ENCODE data around the gene EXTL1.

The EXTL1 gene

DNA sequence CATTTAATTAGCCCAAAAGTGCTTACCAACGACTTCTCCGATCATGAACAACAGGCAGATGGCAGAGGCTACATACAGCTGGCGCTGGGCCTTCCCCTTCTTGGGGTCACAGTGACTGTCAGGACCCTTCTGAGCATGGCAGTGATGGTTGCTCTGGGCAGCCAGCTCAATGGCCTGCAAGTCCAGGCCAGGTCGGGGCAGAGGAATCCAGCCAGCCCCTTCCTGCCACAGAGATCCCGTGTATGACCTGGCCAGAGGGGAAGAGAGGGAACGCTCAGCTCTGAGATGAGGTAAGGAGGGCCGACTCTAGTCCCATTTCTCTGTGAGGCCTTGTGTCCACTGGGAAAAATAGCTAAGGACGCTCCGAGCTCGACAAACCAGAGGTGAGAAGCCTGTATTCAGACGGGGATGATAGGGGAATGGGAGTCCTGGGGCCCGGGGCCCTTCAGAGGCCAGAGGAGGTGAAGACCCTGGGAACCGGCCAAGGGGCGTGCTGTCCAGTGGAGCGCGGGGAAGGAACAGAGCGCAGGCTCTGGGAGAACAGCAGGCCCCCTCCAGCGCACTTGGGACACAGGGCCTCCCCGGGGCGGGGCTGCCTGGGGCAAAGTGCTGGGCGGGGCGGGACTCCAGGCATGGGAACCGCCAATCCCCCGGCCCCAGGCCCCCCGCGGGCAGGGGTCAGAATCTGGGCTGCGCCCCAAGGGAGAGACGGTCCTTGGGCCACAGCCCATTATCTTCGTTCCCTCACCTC, 23.6 kb downstream of the EXTL1 start:
- no peak for DNase-seq

DNA sequence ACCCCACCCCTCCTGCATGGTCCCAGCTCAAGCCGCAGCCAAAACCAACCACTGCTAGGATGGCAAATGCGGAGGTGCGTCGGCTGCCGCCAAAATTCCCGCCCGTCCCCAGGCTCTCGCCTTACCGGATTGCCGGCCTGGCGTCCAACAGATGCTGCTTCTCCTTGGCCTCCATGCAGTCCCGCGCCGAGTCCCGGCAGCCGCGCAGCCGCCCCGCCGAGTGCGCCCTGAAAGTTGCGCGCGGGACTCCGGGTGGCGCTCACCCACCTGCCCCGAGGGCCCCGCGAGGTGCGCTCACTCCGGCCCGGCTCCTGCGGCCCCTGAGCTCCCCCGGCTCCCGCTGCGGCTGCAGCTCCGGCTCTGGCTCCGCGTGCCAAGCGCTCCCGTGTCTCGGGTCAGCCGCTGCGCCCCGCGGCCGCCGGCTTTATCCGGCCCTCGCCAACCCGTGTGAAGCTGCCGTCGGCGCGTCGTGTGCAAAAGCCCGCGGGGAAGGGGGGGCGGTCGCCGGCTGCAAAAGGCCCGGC, 24.2 kb downstream of the EXTL1 start, which contains the start of gene SLC30A2:
TSS of gene SLC30A2 (minus strand) at position 397 of the 524 bp plus-strand sequence. CDS start at position 175, 222 bp downstream.
- DNase-seq = no peak

DNA sequence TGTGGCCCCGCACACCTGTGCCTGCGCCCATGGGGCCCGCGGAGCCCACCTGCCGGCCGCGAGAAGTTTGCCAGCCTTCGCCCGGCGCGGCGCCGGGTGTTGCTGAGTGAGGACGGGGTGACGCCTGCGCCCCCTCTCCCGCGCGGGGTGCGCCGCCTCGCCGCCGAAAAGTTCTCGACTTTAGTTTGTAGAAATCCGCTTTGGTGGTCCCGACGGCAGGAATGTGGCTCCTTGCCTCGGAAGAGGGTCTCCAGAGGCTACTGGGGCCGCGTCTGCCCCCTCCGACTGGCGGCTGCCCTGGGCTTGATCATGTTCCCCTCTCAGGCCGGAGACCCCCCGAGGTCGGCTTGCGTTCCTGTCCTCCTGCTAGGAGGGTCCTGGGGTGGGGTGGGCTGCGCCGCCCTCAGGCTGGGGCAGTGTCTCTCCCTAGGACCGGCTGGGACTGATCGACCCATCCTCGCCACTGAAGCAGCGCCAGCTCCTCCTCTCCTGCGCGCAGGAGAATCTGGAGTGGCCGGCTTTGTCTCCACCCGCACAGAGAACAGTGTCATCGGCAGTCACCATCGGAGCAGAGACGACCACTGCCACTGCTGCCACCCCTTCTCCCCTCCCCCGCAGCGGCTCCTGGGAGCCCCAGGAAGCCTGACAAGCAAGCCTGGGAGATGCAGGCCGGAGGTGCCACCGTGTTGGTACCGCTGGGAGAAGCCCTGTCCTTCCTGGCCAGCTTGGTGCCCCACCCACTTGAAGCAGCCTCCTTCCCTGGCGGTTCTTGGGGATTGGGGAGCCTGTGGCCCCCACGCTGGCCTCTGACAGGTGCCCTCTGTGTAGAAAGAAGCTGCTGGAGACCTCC, 24.9 kb downstream of the EXTL1 start:
- DNase-seq = no peak

DNA sequence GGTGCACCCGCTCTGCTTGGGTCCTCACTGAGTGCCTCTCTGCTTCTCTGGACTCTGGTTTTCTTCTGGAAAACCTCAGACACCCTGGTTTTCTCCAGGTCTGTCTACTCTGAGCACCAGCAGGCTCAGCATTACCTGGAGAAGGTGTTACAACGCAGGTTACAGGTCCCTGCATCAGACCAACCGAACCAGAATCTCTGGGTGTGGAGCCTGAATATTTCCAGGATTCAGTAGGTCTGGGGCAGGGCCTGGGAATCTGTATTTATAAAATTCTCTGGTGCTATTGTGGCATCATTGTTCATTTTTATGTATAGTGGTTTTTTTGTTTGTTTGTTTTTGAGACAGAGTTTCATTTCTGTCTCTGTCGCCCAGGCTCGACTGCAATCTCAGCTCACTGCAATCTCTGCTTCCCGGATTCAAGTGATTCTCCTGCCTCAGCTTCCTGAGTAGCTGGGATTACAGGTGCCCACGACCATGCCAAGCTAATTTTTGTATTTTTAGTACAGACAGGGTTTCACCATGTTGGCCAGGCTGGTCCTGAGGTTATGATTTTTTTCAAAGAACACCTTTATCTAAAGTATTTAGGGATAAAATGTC, 25.8 kb downstream of the EXTL1 start:
- no peak for DNase-seq

DNA sequence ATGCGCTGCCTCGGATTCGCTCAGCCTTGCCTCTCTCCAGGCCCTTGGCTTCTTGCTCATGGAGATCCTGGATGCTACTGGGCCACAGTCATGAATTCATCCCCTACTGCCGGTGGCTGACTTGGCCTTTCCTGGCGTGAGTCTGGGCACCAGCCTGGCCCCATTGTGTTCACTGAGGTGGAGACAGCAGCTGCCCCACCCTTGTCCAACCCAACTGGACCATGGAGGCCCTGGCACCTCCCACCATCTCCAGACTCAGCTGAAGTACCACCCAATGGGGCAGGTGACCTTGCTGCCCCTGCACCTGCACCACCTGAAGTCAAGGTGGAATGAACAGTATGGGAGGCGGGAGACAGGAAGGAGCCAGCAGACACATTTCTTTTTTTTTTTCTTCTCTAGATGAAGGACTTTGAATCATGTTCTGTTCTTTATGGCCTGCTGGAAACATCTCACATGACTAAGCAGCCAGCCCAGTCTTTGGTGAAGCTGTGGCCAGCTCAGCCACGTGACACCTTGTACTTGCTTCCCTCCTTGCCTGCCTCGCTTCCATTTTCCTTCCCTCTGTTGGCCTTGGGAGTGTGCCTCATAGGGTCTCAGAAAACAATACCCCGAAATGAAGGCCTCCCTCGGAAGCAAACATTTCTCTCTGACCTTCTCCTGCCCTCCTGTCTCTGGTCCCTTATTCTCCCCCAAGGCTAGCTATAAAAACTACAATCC, 28.1 kb downstream of the EXTL1 start:
- no peak for DNase-seq

DNA sequence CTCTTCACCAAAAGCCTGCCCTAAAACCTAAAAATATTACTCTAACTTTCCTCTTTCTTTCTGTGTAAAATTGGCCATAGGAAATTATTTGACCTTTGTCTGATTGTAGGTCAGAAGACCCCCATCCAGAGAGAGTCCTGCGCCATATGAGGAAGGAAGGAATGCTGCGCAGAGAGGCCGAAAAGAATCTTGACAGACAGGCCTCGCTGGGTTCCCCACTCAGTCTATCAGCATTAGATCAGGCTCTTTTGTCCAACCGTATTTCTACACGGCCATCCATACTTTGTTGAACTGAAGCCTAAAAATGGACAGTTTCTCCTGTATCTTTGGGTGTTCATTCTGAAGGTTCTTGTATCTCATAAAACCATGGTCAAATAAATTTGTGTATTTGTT, 28.7 kb downstream of the EXTL1 start:
- DNase-seq = no peak

DNA sequence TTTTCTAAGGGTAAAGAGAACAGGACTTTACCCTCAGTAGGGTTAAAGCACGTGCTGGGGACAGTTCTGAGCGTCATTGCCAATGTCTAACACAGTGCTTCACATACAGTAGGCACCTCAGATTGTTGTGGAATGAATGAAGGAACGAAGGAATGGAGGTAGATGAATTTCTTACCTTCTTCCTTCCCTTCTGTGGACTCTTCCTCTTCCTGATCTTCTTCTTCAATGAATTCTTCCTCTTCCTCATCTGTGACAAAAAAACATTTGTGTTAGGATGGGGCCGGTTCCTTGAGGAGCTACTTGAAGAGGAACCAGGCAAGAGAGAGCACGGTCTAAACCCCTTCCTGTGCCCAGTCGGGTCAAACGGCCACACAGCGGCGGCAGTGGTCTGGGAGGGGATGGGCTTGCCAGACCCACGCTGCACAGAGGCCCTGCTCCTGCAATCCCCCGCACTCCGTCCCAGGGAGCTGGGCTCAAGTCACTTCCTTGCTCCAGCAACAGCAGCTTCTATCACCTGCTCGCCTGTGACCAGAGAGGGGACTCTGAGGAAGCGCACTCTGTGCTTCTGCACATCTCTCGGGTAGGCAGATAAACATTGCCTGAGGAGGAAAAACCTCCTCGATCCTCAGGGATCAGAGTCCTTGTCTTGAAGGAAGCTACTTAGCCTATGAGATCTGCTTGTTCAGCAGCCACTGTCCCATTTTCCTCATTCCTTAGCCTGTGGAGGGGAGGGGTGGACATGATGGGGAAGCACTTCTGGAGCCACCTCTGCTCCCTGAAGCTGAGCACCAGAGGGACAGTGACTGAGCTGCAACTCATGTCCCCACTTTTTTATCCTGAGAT, 32.4 kb downstream of the EXTL1 start:
- DNase-seq = no peak

DNA sequence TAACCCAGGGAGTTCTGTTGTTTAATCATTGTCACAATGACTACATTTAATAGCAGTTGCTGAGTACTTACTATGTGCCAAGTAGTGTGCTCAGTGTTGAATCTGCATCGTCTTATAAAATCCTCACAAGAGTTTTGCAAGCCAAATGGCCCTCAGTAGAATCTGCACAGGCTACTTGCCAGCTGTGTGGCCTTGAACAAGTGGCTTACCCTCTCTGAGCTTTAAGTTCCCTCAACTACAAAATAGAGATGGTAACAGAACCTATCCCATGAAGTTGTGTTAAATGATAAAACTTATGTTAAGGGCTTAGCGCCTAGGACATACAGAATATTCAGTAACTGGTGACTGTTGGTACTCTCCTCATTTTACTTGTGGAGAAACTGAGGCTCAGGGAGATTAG, 33.5 kb downstream of the EXTL1 start:
- DNase-seq = no peak

DNA sequence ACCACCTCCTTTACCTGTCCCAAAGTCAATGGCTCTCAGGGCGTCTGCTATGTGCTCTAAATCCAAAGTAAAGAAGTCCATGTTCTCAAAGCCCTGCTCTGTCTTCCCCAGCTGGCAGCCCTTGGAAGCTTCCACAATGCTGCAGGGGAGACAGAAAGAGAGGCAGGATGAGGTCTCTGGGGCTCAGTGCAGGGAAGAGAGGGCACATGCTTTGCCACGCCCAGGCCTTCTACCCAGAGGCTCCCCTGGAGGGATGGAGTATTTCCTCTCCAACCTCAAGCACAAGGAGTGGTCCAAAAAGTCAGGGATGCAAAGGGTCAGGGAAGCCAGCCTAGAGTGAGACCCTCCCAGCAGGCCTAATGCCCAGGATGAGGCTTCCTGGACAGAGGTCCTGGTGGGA, 35.6 kb downstream of the EXTL1 start:
- DNase-seq = no peak

DNA sequence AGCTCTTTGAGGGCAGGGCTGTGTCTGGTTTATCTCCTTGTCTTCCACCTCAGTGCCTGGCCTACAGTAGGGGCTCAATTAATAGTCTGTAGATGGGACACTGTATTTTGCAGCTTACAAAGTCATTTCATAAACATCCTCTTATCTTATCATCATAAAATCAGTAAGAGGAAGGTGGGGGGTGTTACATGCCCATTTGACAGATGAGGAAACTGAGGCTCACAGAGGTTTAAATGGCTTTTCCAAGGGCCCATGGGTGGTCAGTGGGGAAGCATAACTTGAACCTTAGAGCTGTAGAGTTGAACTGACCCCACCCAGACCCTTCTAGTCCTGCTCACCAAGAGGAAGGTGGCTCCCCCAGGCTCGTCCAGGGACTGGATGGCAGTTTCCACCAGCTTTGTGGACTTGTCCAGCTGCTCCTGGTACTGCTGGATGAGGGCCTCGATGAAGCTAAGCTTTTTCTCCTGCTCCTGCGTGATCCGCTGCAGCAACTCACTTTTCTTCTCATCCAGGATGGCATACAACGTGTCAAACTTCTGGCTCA, 36.5 kb downstream of the EXTL1 start:
- DNase-seq = no peak

DNA sequence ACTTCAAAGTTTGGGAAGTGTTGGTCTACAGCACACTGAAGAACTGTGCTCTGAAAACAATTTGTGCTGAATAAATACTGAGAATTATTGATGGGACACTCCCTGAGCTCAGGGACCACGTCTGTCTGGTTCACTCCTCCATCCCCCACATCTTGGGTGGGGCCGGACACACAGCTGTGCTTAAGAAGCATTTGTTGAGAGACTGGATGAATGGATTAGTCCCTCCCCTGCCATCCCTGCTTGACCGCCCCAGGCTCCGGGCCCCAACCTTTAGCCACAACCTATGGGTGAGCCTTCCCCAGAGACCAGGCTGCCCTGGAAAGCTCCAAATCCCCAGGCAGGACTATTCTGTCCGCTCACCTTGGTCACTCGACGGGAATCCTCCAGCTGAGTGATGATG, 38.3 kb downstream of the EXTL1 start:
- no peak for DNase-seq

DNA sequence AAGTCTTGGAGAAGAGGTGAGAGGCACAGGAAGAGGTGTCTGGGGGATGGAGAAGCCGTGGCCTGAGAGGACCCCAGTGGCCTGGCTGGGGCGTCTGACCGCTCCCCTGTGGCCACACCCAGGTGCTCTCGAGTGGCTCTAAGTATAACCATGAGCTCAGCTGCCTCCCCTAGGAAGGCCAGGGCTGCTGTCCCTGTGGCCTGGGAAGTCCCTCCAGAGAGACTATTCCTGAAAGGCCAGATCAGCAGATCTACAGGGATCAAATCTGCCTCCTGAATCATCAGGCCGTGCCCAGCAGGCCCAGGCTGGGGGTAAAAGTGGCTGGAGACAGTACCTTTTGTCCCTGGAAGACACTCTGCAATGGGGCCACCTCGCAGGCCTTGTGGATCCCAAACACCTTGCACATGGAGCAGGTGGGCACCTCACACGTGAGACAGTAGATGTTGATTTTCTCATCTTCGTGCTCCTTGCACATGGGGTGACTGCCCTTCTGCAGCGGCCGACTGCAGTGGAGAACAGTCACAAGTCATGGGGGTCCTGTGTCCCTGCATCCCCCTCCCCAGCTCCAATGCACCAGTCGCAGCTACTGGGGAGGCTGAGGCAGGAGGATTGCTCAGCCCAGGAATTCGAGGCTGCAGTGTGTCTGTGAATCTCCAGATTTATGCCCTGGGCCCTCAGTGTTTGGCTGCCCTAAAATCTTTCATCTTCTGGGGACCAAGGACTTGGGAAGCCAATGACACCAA, 39.4 kb downstream of the EXTL1 start:
- DNase-seq = no peak

DNA sequence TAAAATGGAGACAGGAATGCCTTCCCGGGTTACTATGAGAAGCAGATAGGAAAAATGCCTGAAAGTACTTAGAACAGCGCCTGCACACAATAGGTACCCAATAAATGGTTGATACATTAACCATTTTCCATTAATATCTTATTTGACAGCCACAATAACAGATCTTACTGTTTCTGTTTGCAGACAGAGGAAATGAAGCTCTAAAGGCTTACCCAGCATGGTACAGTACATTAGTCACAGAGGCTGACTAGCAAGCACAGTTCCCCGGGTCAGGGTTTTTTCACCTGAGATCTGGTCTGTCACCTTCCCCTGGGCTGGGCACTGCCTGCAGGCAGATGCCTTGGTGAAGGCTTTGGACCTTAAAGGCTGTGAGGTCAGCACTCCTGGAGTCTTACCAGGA, 43.0 kb downstream of the EXTL1 start:
- no peak for DNase-seq

DNA sequence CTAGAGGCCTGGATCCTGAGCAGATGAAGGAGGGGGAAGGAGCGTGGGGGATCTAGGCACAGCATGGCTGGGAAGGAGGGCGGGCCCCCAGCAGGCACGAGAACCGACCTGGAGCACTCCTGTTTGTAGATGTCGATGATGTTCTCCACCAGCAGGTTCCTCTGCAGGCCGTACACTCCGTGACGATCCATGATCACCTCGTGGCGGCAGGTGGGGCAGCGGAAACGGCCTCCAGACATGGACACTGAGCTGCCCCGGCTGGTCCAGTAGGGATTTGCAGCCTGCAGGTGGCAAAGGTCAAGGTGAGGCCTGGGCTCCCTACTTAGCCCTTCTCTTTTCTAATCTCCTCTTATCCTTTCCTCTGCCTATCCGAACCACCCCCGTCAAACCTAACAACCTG, 44.6 kb downstream of the EXTL1 start:
- DNase-seq = no peak

DNA sequence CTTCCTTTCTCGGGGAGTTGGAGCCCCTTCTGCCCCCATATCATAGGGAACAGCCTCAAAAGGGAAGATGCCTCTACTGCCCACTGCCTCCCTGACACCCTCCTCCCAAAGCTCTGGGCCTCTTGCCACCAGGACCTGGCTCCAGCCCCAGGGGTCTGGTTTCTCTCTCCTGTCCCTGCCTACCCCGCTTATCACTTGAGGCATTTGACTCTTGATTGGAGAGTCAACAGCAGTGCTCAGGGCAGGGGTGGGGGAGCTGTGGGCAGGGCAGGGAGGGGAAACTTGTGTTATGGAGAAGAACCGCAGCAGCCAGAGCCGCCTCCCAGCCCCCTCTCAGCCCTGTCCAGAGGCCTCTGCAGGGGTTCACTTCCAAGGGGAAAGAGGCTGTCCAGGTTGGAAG, 45.3 kb downstream of the EXTL1 start:
- no peak for DNase-seq

DNA sequence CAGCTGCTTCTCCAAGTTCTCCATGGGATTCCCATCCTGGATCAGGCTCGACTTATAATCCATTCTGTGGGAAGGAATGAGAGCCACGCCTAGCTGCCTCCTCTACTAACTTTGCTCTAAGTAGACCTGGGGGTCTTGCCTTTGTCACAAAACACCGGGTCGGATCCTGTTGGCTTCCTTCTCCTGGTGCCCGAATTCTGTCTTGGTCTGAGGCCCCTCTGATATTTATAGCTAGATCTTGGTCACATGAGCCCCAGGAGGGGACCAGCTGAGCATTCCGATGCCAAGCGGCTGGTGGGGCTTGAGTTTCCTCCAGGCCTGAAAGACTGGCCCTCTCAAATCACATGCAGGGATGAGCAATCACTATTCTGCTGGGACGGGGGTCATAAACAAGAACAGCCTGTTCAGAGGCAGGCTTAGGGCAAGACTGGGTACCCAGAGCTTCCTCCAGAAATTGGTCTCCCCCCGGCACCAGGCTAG, 45.9 kb downstream of the EXTL1 start, which contains the start of gene TRIM63:
TSS of gene TRIM63 (minus strand) at position 199 of the 480 bp plus-strand sequence. CDS start at position 63, 136 bp downstream.
- no peak for DNase-seq

DNA sequence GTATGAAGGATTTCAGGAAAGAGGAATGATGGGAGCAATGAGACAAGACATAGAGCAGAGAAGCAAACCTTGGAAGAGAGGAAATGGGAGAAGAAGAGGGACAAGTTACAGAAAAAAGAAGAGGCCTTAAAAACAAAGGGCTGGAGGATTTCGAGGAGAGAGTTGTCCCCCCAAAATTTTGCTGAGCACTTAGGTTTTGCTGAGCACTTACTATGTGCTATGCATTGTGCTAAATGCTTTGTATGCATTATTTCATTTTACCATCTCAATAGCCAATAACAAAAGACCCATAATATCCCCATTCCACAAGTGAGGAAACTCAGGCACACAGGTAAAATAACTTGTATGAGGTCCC, 48.3 kb downstream of the EXTL1 start:
- no peak for DNase-seq

DNA sequence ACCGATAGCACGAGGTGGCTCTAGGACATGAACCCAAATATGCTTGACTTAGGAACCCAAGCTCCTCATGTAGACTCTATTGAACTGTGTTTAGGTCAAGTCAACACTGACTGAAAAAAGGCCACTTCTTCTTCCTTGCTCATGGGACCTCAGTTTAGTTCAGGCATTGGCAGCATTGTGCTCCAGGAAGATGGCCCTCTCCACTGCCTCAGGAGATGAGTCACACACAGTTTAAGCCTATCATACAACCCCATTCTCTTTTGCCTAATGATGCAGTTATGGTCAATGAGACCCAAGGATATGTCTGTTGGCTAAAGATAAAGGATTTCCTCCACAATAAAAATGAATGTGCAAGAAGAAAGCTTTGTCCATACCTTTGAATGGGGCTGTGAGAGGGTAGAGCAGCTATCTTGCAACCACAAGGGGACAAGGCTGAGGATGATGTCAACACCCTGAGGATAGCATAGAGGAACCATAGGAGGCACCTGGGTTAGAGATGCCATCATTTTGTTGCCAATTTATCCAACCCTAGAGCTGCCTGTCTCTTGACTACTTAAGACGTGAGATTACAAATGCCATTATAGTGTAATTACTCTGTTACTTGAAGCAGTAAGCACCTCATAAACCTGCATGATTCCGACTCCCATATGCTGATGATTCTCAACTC, 48.9 kb downstream of the EXTL1 start:
- DNase-seq = no peak

DNA sequence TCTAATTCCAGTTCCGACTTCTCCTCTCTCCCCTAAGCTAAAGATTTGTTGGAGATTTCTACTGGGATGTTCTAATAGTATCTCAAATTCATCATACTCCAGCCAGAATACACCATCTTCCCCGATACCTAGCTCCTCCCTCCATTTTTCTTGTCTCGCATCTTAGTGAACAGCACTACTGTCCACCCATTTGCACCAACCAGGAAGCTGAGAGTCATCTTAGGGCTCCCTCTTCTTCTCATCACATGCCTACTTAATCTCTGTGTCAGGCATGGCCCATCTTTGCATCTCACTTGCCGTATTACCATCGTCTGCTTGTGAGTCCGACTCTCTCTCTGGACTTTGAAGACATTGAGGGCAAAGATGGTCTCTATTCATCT, 49.4 kb downstream of the EXTL1 start:
- no peak for DNase-seq

DNA sequence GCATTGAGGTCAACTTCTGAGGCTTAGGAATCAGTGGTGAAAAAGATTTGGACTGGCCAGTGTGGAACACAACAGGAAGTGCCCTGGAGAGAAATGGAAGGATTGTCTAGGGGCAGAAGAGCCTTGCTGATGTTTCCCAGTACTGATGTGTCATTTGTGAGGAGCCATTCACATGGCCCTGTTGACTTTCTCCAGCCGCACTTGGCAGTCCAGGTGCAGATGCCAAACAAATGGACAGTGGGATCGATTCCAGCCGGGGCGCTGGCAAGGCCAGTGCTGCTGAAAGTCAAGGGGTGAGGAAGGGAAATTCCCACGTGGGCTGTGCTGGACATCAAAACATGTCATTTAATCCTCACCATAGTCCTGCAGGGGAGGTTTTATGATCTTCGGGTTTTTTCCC, 50.7 kb downstream of the EXTL1 start:
- no peak for DNase-seq

Measured in activated naive CD4-positive, alpha-beta T cell treated with anti-CD3 and anti-CD28 coated beads, Interleukin-2, amount 50 U/mL, for 16 hours (primary cell).